GM21367 (cell line): ENCODE measurements around the gene B4GALT2.

Experiments
- ATAC-seq: cut with Tn5 transposase; IDR thresholded peaks from one replicate; pipeline ENCODE4 v1.9.1; 2021; ENCODE audit not compliant: unreplicated experiment

The B4GALT2 gene

GRCh38 chr1:43969416-43969745, 9.6 kb upstream of the B4GALT2 start:
- no peak for ATAC-seq

GRCh38 chr1:43969746-43970466, 9.1 kb upstream of the B4GALT2 start, which contains the start of gene DPH2:
Gene DPH2, plus strand, starts transcription at chr1:43970010. Its CDS starts 166 bp downstream, at chr1:43970176.
- peak; percentile 61 for ATAC-seq

- ATAC-seq, result no peak
Observed at GRCh38 chr1:43970502-43970901, 8.5 kb upstream of the B4GALT2 start.

GRCh38 chr1:43970911-43971310, 8.1 kb upstream of the B4GALT2 start:
- no peak for ATAC-seq

DNA sequence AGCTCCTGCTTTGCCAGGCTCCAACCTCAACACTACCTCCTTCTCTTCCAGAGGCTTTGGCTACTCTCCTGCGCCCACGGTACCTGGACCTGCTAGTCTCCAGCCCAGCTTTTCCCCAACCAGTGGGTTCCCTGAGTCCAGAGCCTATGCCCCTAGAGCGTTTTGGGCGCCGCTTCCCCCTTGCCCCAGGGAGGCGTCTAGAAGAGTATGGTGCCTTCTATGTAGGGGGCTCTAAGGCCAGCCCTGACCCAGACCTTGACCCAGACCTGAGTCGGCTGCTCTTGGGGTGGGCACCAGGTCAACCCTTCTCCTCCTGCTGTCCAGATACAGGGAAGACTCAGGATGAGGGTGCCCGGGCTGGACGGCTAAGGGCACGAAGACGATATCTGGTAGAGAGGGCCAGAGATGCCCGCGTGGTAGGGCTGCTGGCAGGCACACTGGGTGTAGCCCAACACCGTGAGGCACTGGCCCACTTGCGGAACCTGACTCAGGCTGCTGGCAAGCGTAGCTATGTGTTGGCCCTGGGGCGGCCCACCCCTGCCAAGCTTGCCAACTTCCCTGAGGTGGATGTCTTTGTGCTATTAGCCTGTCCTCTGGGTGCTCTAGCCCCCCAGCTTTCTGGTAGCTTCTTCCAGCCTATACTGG, 7.6 kb upstream of the B4GALT2 start:
- no peak for ATAC-seq

GRCh38 chr1:43973981-43974442, 5.0 kb upstream of the B4GALT2 start:
- ATAC-seq, result no peak

DNA sequence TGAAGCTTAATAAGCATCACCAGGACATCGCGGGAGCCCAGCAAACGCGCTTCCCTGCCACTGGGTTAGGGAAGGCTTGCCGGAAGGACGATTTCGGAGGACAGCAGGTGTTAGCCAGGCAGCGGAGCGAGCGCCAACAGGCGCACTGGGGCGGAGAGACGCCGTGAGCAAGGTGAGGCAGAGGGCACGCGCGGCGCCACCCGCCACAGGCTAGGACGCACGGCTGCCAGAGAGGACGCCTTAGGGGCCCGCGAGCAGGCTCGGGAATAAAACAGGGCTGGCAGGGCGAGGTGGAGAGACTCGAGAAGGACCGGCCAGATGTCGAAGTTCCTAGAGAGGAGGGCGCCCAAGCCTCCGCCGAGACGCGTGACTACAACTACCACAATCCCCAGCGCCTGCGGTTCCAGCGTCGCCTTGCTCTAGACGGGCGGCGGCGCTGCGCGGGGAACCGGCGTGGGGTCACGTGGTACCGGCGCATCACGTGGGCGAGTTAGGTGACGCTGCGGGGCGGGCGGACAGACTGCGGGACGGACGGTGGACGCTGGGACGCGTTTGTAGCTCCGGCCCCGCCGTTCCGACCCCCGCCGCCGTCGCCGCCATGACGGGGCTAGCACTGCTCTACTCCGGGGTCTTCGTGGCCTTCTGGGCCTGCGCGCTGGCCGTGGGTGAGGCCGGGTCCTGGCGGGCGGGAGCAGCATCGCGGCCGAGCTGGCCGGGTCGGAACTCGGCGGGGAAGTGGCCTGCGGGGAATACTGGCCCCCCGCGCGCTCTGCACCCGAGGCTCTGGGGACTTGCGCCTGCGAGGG, 4.4 kb upstream of the B4GALT2 start, which contains the start of gene ATP6V0B:
Gene ATP6V0B, plus strand, starts transcription at position 518 of the 806 bp plus-strand sequence. Its CDS starts 81 bp downstream, at position 599.
- ATAC-seq, result peak; percentile 49

GRCh38 chr1:43975249-43975961, 3.6 kb upstream of the B4GALT2 start:
- no peak for ATAC-seq

- ATAC-seq, result no peak
Observed at GRCh38 chr1:43976045-43976444, 3.0 kb upstream of the B4GALT2 start.

DNA sequence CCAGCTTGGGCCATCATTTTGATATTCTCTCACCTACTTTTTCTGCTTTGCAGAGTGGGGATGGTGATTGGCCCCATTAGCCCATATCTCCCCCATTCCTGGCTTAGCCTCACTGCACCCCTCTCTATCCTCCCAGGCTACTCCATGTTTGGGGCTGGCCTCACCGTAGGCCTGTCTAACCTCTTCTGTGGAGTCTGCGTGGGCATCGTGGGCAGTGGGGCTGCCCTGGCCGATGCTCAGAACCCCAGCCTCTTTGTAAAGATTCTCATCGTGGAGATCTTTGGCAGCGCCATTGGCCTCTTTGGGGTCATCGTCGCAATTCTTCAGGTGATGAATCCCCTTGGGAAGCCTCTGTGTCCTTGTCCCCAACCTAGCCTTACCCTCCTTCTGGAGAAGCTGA, 2.1 kb upstream of the B4GALT2 start:
- ATAC-seq, result no peak

- no peak for ATAC-seq
Observed at GRCh38 chr1:43977376-43978263, 1.4 kb upstream of the B4GALT2 start.

GRCh38 chr1:43978264-43978550, 803 bp upstream of the B4GALT2 start:
- no peak for ATAC-seq

GRCh38 chr1:43979261-43979527, 184 bp downstream of the B4GALT2 start:
- no peak for ATAC-seq

GRCh38 chr1:43979528-43980254, 681 bp downstream of the B4GALT2 start:
- ATAC-seq, result no peak

DNA sequence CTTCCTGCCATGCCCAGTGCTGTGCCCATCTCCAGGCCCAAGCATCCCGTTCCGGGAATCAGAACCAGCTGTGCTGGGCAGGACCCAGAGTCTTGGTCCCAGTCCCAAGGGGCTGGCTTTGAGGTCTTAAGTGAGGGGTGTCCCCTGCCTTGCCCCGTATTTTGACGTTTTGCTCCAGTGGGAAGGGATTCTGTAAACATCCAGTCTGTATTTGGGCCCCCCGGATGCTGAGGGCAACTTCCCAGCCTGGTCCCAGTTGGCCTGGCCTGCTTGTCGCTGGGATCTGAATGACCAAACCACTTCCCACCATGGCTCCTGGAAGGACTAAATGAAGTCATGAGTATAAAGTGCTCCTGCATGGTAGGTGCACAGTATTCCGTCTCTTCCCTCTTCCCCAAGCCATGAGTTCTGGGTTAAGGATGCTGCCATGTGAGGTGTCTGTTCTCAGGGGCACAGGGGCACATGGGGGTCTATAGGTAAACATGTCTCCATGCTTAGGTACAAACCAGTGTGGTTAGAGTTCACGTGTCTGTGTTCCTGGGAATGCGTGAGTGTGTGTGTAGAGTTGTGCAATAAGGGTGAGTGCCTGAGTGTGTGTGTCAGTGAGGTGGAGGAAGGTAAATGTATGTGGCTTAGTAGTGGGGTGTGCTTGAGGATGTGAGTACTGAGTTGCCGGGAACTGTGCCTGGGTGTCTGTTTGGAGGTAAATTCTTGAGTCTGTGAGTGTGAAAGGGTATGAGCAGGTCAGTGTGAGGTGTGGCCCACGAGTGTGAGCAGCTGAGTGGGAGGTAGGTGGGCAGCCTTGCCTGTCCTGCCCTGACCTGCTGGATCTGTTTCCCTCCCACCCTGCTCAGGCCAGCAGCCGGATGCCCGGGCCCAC, 1.5 kb downstream of the B4GALT2 start:
- no peak for ATAC-seq

DNA sequence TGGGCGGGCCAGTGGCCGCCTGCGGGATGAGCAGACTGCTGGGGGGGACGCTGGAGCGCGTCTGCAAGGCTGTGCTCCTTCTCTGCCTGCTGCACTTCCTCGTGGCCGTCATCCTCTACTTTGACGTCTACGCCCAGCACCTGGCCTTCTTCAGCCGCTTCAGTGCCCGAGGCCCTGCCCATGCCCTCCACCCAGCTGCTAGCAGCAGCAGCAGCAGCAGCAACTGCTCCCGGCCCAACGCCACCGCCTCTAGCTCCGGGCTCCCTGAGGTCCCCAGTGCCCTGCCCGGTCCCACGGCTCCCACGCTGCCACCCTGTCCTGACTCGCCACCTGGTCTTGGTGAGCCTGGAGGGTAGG, 2.1 kb downstream of the B4GALT2 start:
- no peak for ATAC-seq

GRCh38 chr1:43981636-43982035, 2.6 kb downstream of the B4GALT2 start:
- no peak for ATAC-seq

GRCh38 chr1:43982241-43982640, 3.2 kb downstream of the B4GALT2 start:
- ATAC-seq, result no peak

DNA sequence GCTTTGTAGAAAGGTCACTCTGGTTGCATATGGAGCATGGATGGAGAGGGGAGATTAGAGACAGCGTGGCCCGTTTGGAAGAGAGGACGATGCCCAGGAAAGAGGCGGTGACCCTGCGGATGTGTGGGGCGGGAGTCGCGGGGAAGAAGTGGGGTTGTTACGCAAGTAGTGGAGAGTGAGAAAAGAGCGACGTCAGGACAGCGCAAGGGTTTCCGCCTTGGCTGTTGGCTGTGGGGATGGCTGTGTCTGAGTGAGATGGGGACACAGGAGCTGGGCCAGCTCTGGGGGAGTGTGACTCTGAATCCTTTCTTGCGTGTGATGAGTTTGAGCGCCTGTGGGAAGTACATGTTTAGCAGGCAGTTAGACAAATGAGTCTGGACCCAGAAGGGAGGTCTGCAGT, 3.8 kb downstream of the B4GALT2 start:
- ATAC-seq, result no peak
